Endothelial cell of umbilical vein (primary cell): ENCODE data around the gene LRRD1.

Experiments
- CTCF ChIP-seq, 2 donors: IDR thresholded peaks; 1 replicate in 1 of 2; 2 replicates in 1 of 2; pipeline ENCODE4 v1.5.1; 2011; ENCODE audit warnings: low read length in 2 of 2, mild to moderate bottlenecking in 2 of 2, moderate library complexity in 2 of 2, control low read depth in 1 of 2, inconsistent platforms in 1 of 2, low read depth in 1 of 2; ENCODE audit not compliant: insufficient read depth in 1 of 2; ENCODE audit errors: extremely low read depth in 1 of 2
- POLR2AphosphoS5 ChIP-seq: IDR thresholded peaks from 2 replicates; pipeline ENCODE4 v1.6.1; 2012; ENCODE audit warnings: low read depth, mild to moderate bottlenecking, control low read depth, low read length, moderate library complexity; ENCODE audit not compliant: insufficient read depth

GRCh38 chr7:92116949-92117348 lies 62.0 kb downstream of the LRRD1 start:
- TF ChIP-seq CTCF (IDR thresholded peaks at IDR 0.05; ENCODE audit: extremely low read depth in 1 of 2, insufficient read depth in 1 of 2, low read depth in 1 of 2, low read length in 2 of 2), result no peak
- TF ChIP-seq POLR2AphosphoS5, result no peak
